ENCODE results near the gene MIPOL1.
"Not testable (repeated sequence)": the region's sequence is repeated elsewhere in the genome, so short reads cannot be mapped to it uniquely, and the experiment has no call there.

The MIPOL1 gene

DNA sequence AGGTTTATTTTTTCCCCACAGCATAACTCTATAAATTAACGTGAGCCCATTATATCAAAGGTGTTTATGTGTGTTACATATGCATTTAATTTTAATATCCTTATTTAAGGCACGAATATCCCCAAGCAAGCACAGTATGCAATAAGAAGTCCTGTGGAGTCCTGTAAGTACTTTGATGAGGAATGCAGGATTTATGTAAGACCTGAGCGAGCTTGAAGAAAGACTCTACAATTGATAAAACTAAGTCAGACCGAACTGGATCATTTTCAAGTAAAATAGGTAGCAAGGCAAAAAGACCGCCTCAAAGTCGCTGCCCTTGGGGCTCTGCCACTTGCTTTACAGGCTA is 26.1 kb upstream of the MIPOL1 start:
- H3K4me1 ChIP-seq (ENCODE audit: control insufficient read depth, insufficient read depth, low read length): peaks cover 3% of the 10 kb centered on the region
- H3K4me3 ChIP-seq (ENCODE audit: low read length): peak overlapping the region; percentile 84
- peak overlapping the region; percentile 79 for H3K9ac ChIP-seq (ENCODE audit: low read depth, low read length)
- peak overlapping the region; percentile 93 for H3K4me2 ChIP-seq (ENCODE audit: low read length)
- no peaks in the 10 kb centered on the region for H3K36me3 ChIP-seq (ENCODE audit: insufficient read depth, low read length)
- no peaks in the 10 kb centered on the region for H3K9me3 ChIP-seq (replicated peaks; ENCODE audit: low read length)
- no peaks in the 10 kb centered on the region for H3K27me3 ChIP-seq (ENCODE audit: control insufficient read depth, insufficient read depth, low read length)

- H3K4me3 ChIP-seq (ENCODE audit: low read length): peak within 1 kb of the TSS; percentile 84
- H3K36me3 ChIP-seq (ENCODE audit: insufficient read depth, low read length): no peaks in the 10 kb centered on the region
- peaks cover 3% of the 10 kb centered on the region for H3K4me1 ChIP-seq (ENCODE audit: control insufficient read depth, insufficient read depth, low read length)
- H3K9ac ChIP-seq (ENCODE audit: low read depth, low read length): peak within 1 kb of the TSS; percentile 79
- H3K9me3 ChIP-seq (replicated peaks; ENCODE audit: low read length): no peaks in the 10 kb centered on the region
- H3K4me2 ChIP-seq (ENCODE audit: low read length): peak within 1 kb of the TSS; percentile 93
- H3K27me3 ChIP-seq (ENCODE audit: control insufficient read depth, insufficient read depth, low read length): no peaks in the 10 kb centered on the region
Measured at GRCh38 chr14:37172024-37172869, 25.5 kb upstream of the MIPOL1 start, which contains the start of gene SLC25A21. TSS of gene SLC25A21 (minus strand) at chr14:37172606.

DNA sequence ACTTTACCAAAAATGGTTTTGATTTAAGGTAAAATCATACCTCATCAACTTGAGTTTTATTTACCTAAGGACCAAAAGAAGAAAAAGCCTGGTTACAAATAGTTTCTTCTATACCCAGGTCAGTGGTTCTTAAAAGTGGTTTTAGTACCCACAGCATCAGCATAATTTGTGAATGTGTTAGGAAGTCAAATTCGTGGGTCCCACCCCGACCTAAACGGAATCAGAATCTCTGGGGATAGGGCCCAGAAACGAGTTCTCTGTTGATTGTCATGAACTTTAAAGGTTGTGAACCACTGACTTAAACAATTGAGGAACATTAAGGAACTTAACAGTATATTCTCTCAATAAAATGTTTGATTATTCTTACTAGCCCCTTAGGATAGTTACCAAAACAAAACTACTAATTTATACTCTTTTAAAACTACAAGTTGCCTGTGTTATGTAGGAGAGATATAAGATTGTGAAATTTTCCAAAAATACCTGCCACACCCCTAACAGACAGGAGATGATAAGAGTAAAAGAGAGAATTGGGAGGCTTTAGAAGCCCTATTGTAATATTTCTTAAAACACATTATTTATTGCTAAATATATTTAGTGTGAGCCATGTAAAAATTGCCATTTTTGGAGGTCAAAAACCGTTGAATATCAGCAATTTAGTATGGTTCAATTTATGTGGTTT is 24.7 kb upstream of the MIPOL1 start:
- H3K36me3 ChIP-seq (ENCODE audit: insufficient read depth, low read length): no peaks in the 10 kb centered on the region
- H3K4me1 ChIP-seq (ENCODE audit: control insufficient read depth, insufficient read depth, low read length): peaks cover 3% of the 10 kb centered on the region
- H3K4me2 ChIP-seq (ENCODE audit: low read length): peak overlapping the region; percentile 93
- no peaks in the 10 kb centered on the region for H3K27me3 ChIP-seq (ENCODE audit: control insufficient read depth, insufficient read depth, low read length)
- no peaks in the 10 kb centered on the region for H3K9me3 ChIP-seq (replicated peaks; ENCODE audit: low read length)
- H3K9ac ChIP-seq (ENCODE audit: low read depth, low read length): peak overlapping the region; percentile 79
- H3K4me3 ChIP-seq (ENCODE audit: low read length): peak overlapping the region; percentile 84

DNA sequence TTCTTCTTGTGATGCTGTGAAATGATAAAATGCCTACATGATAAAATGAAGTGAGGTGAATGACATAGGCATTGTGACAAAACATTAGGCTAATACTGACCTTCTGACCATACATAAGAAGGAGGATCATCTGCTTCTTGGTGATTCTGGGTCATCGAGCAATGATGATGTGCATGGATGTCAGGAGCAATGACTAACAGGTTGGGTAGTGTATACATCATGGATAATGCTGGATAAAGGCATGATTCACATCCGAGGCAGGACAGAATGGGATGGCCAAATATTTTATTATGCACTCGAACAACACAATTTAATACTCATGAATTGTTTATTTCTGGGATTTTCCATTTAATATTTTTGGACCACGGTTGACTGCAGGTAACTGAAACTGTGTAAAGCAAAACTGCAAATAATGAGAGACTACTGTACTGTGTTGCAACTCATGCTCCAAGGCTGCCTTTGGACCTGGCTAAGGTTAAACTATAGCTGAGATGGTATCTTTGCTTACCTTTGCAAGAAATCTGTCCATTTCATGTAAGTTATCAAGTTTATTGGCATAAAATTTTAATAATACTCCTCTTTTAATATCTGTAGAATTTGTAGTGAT is 17.7 kb upstream of the MIPOL1 start:
- Histone ChIP-seq H3K36me3 (ENCODE audit: insufficient read depth, low read length) (no peaks in the 10 kb centered on the region), H3K27me3 (ENCODE audit: control insufficient read depth, insufficient read depth, low read length) (no peaks in the 10 kb centered on the region), H3K4me2 (ENCODE audit: low read length) (no peak overlapping the region), H3K9me3 (replicated peaks; ENCODE audit: low read length) (no peaks in the 10 kb centered on the region), H3K4me3 (ENCODE audit: low read length) (no peak overlapping the region), H3K9ac (ENCODE audit: low read depth, low read length) (no peak overlapping the region), H3K4me1 (ENCODE audit: control insufficient read depth, insufficient read depth, low read length) (no peaks in the 10 kb centered on the region)

- H3K27me3 ChIP-seq (ENCODE audit: control insufficient read depth, insufficient read depth, low read length); H3K9me3 ChIP-seq (replicated peaks; ENCODE audit: low read length); H3K36me3 ChIP-seq (ENCODE audit: insufficient read depth, low read length); H3K4me3 ChIP-seq (ENCODE audit: low read length); H3K4me1 ChIP-seq (ENCODE audit: control insufficient read depth, insufficient read depth, low read length); H3K9ac ChIP-seq (ENCODE audit: low read depth, low read length); H3K4me2 ChIP-seq (ENCODE audit: low read length): not testable (repeated sequence)
Measured at GRCh38 chr14:37180886-37181285, 16.9 kb upstream of the MIPOL1 start.

DNA sequence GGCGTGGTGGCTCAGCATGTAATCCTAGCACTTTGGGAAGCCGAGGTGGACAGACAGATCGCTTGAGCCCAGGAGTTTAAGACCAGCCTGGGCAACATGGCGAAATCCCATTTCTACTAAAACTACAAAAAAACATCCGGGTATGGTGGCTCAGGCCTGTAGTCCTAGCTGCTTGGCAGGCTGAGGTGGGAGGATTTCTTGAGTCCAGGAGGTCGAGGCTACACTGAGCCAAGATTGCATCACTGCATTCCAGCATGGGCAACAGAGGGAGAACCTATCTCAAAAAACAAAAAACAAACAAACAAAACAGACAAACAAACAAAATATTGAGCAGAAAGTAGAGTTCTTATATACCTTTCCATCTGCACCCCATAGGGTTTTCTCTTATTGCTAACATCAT is 16.3 kb upstream of the MIPOL1 start:
- H3K4me3 ChIP-seq (ENCODE audit: low read length): no peak overlapping the region
- H3K27me3 ChIP-seq (ENCODE audit: control insufficient read depth, insufficient read depth, low read length): no peaks in the 10 kb centered on the region
- H3K36me3 ChIP-seq (ENCODE audit: insufficient read depth, low read length): no peaks in the 10 kb centered on the region
- H3K9me3 ChIP-seq (replicated peaks; ENCODE audit: low read length): no peaks in the 10 kb centered on the region
- no peaks in the 10 kb centered on the region for H3K4me1 ChIP-seq (ENCODE audit: control insufficient read depth, insufficient read depth, low read length)
- no peak overlapping the region for H3K9ac ChIP-seq (ENCODE audit: low read depth, low read length)
- no peak overlapping the region for H3K4me2 ChIP-seq (ENCODE audit: low read length)

GRCh38 chr14:37184520-37184919 is 13.2 kb upstream of the MIPOL1 start:
- not testable (repeated sequence) for H3K9me3 ChIP-seq (replicated peaks; ENCODE audit: low read length); H3K4me1 ChIP-seq (ENCODE audit: control insufficient read depth, insufficient read depth, low read length); H3K9ac ChIP-seq (ENCODE audit: low read depth, low read length); H3K36me3 ChIP-seq (ENCODE audit: insufficient read depth, low read length); H3K4me2 ChIP-seq (ENCODE audit: low read length); H3K27me3 ChIP-seq (ENCODE audit: control insufficient read depth, insufficient read depth, low read length); H3K4me3 ChIP-seq (ENCODE audit: low read length)

- H3K4me1 ChIP-seq (ENCODE audit: control insufficient read depth, insufficient read depth, low read length): no peaks in the 10 kb centered on the region
- H3K4me2 ChIP-seq (ENCODE audit: low read length): no peak overlapping the region
- no peak overlapping the region for H3K9ac ChIP-seq (ENCODE audit: low read depth, low read length)
- no peaks in the 10 kb centered on the region for H3K36me3 ChIP-seq (ENCODE audit: insufficient read depth, low read length)
- H3K4me3 ChIP-seq (ENCODE audit: low read length): no peak overlapping the region
- no peaks in the 10 kb centered on the region for H3K9me3 ChIP-seq (replicated peaks; ENCODE audit: low read length)
- H3K27me3 ChIP-seq (ENCODE audit: control insufficient read depth, insufficient read depth, low read length): no peaks in the 10 kb centered on the region
Measured at GRCh38 chr14:37185670-37186069, 12.1 kb upstream of the MIPOL1 start.

- Histone ChIP-seq H3K36me3 (ENCODE audit: insufficient read depth, low read length) (no peaks in the 10 kb centered on the region), H3K4me1 (ENCODE audit: control insufficient read depth, insufficient read depth, low read length) (no peaks in the 10 kb centered on the region), H3K27me3 (ENCODE audit: control insufficient read depth, insufficient read depth, low read length) (no peaks in the 10 kb centered on the region), H3K9ac (ENCODE audit: low read depth, low read length) (no peak overlapping the region), H3K4me2 (ENCODE audit: low read length) (no peak overlapping the region), H3K9me3 (replicated peaks; ENCODE audit: low read length) (no peaks in the 10 kb centered on the region), H3K4me3 (ENCODE audit: low read length) (no peak overlapping the region)
Measured at GRCh38 chr14:37186865-37187264, 10.9 kb upstream of the MIPOL1 start.

DNA sequence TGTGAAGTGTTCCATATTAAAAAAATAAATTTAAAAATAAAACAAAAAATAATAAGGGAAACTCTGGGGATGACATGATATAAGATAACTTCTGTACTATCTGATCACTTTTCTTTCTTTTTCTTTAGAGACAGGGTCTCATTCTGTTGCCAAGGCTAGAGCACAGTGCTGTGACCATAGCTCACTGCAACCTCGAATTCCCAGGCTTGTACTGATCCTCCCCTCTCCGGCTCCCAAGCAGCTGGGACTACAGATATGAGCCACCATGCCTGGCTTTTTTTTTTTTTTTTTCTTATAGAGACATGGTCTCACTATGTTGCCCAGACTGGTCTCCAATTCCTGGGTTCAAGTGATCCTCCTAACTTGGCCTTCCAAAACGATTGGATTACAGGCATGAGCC is 10.4 kb upstream of the MIPOL1 start:
- H3K4me2 ChIP-seq (ENCODE audit: low read length): no peak overlapping the region
- H3K9me3 ChIP-seq (replicated peaks; ENCODE audit: low read length): no peaks in the 10 kb centered on the region
- H3K4me1 ChIP-seq (ENCODE audit: control insufficient read depth, insufficient read depth, low read length): no peaks in the 10 kb centered on the region

DNA sequence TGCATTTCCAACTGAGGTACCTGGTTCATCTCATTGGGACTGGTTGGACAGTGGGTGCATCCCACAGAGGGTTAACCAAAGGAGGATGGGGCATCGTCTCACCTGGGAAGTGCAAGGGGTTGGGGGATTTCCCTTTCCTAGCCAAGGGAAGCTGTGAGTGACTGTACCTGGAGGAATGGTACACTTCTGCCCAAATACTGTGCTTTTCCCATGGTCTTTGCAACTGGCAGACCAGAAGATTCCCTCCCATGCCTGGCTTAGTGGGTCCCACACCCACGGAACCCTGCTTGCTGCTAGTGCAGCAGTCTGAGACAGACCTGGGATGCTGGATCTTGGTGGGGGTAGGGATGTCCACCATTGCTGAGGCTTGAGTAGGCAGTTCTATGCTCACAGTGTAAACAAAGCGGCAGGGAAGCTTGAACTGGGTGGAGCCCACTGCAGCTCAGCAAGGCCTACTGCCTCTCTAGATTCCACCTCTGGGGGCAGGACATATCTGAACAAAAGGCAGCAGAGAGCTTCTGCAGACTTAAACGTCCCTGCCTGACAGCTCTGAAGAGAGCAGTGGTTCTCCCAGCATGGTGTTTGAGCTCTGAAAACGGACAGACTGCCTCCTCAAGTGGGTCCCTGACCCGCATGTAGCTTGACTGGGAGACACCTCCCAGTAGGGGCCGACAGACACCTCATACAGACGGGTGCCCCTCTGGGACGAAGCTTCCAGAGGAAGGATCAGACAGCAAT is 9.7 kb upstream of the MIPOL1 start:
- not testable (repeated sequence) for H3K9me3 ChIP-seq (replicated peaks; ENCODE audit: low read length); H3K27me3 ChIP-seq (ENCODE audit: control insufficient read depth, insufficient read depth, low read length); H3K4me1 ChIP-seq (ENCODE audit: control insufficient read depth, insufficient read depth, low read length); H3K9ac ChIP-seq (ENCODE audit: low read depth, low read length); H3K36me3 ChIP-seq (ENCODE audit: insufficient read depth, low read length); H3K4me3 ChIP-seq (ENCODE audit: low read length); H3K4me2 ChIP-seq (ENCODE audit: low read length)

More for the DNA sequence above, 10.4 kb upstream of the MIPOL1 start:
- no peaks in the 10 kb centered on the region for H3K36me3 ChIP-seq (ENCODE audit: insufficient read depth, low read length)
- no peak overlapping the region for H3K4me3 ChIP-seq (ENCODE audit: low read length)
- H3K27me3 ChIP-seq (ENCODE audit: control insufficient read depth, insufficient read depth, low read length): no peaks in the 10 kb centered on the region
- H3K9ac ChIP-seq (ENCODE audit: low read depth, low read length): no peak overlapping the region

All from skeletal muscle satellite cell (primary cell).